ENCODE data around the gene ZNF23. TPM values are rescaled to one million over a fixed set of nuclear protein-coding genes. Genes with fewer than 3 reads are reported as not detected.

Gene ZNF23
- total and polyA plus RNA-seq, 3 donors from 2014 or later = 10.9 to 16.3 (median 14.5) TPM

DNA sequence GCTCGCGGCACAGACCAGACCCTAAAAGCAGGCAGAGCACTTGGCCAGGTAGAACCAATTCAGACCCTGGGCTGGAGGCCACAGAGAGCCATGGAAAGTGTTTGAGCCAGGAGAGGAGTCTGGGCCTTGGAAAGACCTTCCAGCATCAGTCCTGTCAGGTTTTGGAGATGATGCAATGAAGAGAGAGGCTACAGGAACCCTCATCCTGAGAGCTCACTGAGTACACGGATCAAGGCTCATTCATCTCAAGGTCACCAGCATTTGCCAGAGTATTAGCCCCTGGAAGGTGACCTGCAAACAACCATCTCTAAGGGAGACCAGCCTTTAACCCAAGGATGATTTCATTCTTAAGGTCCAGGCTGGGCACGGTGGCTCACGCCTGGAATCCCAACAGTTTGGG lies 48.0 kb downstream of the ZNF23 start:
- Histone ChIP-seq H3K27me3 (no peaks in the 10 kb centered on the region), H3K4me1 (no peaks in the 10 kb centered on the region), H3K4me3 (no peak overlapping the region), H3K9me3 (no peaks in the 10 kb centered on the region), H3K27ac (no peak overlapping the region), H3K36me3 (ENCODE audit: low read depth, missing control alignments) (no peaks in the 10 kb centered on the region)
- WGBS, 2 donors = 86 to 89% methylated on average over 5 of the region's 5 CpGs
- TF ChIP-seq, protein P1, sequence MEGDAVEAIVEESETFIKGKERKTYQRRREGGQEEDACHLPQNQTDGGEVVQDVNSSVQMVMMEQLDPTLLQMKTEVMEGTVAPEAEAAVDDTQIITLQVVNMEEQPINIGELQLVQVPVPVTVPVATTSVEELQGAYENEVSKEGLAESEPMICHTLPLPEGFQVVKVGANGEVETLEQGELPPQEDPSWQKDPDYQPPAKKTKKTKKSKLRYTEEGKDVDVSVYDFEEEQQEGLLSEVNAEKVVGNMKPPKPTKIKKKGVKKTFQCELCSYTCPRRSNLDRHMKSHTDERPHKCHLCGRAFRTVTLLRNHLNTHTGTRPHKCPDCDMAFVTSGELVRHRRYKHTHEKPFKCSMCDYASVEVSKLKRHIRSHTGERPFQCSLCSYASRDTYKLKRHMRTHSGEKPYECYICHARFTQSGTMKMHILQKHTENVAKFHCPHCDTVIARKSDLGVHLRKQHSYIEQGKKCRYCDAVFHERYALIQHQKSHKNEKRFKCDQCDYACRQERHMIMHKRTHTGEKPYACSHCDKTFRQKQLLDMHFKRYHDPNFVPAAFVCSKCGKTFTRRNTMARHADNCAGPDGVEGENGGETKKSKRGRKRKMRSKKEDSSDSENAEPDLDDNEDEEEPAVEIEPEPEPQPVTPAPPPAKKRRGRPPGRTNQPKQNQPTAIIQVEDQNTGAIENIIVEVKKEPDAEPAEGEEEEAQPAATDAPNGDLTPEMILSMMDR (IDR thresholded peaks at IDR 0.05) = no peak
- no peak for TF ChIP-seq POLR2A (IDR thresholded peaks at IDR 0.05)
- DNase-seq = no peak
- intact Hi-C loops (cut with DNase I; ENCODE audit: low total_unique reads) = loop anchor here (10.0 kb wide), 1 partner anchor 91 kb away; no protein-coding TSS in a partner anchor

DNA sequence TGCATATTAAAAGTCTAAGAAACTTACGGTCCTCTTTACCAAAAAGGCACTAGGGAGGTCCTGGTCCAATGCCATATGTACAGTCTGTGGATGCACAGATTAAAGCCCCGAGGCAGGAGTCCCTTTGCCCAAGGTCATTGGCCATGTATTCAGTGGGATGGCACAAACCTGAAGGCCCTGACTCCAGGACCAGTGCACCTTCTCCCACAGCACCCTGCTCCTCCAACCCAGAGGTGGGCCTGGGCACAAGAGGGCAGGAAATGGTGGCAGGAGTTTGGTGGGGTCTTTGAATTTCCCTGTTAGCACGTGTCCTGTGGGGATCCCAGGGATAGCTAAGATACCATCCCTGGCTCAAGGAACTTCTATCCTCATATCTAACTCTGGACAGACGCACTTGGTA lies 48.7 kb downstream of the ZNF23 start:
- TF ChIP-seq POLR2A (IDR thresholded peaks at IDR 0.05) = no peak
- TF ChIP-seq, protein P1 (IDR thresholded peaks at IDR 0.05) = no peak

DNA sequence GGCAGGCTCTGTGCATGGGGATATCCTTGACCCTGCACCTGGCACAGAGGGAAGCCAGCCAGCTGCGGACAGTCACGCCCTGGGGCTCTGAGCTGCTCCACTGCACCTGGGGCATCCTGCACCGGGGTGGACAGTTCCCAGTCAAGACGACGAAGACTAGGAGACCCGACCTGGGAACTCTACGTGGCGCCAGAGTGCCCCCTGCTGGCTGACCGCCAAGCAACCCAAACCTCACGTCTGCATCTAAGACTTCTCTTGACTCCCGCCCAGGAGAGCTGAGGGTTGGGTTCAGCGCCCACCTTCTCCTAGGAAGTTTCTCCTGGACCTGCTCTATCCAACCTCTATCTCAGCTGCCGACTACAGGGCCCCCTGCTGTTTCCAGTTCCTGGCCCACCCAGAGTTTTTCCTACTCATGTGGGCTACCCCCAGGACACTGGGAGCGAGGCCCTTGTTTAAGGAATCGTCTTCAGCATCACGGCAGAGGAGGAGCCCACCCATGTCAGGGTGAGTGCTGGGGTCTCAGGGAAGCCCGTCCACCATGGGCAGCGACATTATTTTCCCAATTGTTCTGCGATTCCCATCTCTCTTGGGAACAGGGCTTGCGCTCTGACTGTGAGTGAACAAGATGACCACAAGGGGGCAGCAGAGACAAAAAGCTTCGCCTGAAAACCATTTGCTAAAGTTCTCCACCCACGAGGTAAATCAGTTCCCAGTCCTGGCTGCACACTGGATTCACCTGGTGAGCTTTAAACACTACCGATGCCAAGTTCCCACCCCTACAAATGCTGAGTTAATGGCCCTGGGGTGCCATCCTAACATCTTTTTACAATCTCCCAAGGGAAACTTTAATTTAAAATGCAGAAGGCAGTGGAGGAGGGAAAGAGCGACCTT lies 49.5 kb downstream of the ZNF23 start:
- TF ChIP-seq, protein P1 (IDR thresholded peaks at IDR 0.05) = peak; percentile 77 to 92 (median 81)
- TF ChIP-seq POLR2A (IDR thresholded peaks at IDR 0.05) = no peak
- no peaks in the 10 kb centered on the region for H3K9me3 ChIP-seq
- no peak overlapping the region for H3K27ac ChIP-seq
- H3K27me3 ChIP-seq = no peaks in the 10 kb centered on the region
- no peaks in the 10 kb centered on the region for H3K36me3 ChIP-seq (ENCODE audit: low read depth, missing control alignments)
- H3K4me1 ChIP-seq = peaks cover 5% of the 10 kb centered on the region
- 8 to 10% methylated on average over 17 to 24 of the region's 24 CpGs for WGBS, 2 donors
- peak overlapping the region in 1 of 2 donors; percentile 15 for H3K4me3 ChIP-seq
- peak; percentile 80 for DNase-seq
- intact Hi-C loops (cut with DNase I; ENCODE audit: low total_unique reads) = loop anchor here (10.0 kb wide), 1 partner anchor 92 kb away; no protein-coding TSS in a partner anchor

More for the DNA sequence above, 48.7 kb downstream of the ZNF23 start:
- H3K36me3 ChIP-seq (ENCODE audit: low read depth, missing control alignments) = no peaks in the 10 kb centered on the region
- peaks cover 4% of the 10 kb centered on the region for H3K4me1 ChIP-seq
- no peaks in the 10 kb centered on the region for H3K9me3 ChIP-seq
- 43 to 56% methylated on average over 4 of the region's 4 CpGs for WGBS, 2 donors
- no peaks in the 10 kb centered on the region for H3K27me3 ChIP-seq
- intact Hi-C loops (cut with DNase I; ENCODE audit: low total_unique reads) = loop anchor here (10.0 kb wide), 1 partner anchor 91 kb away; no protein-coding TSS in a partner anchor
- no peak overlapping the region for H3K27ac ChIP-seq
- H3K4me3 ChIP-seq = no peak overlapping the region
- no peak for DNase-seq

DNA sequence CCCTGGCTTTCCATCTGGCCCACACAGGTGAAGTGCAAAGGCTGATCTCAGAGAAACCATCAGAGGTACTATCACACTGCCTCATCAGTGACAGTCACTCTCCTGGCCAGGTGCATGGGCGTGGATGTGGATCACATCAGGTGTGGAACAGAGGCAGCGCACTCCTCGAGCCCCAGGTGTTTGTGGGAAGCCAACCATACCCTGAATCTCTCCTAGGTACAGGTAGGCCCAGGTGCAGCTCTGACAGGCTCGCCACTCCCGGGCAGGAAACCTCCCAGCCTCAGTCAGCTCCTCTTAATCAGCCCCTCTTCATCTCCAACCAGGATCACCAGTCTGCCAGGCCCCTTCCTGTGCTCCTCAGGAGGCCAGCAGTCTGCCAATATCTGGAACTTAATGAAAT lies 51.9 kb downstream of the ZNF23 start:
- no peaks in the 10 kb centered on the region for H3K36me3 ChIP-seq (ENCODE audit: low read depth, missing control alignments)
- WGBS, 2 donors = 72 to 96% methylated on average over 2 to 5 of the region's 5 CpGs
- H3K27me3 ChIP-seq = no peaks in the 10 kb centered on the region
- H3K4me1 ChIP-seq = peaks cover 5% of the 10 kb centered on the region
- H3K27ac ChIP-seq = no peak overlapping the region
- no peak for TF ChIP-seq POLR2A (IDR thresholded peaks at IDR 0.05)
- TF ChIP-seq, protein P1 (IDR thresholded peaks at IDR 0.05) = no peak
- no peak for DNase-seq
- intact Hi-C loops (cut with DNase I; ENCODE audit: low total_unique reads) = loop anchor here (10.0 kb wide), 1 partner anchor 95 kb away; no protein-coding TSS in a partner anchor
- H3K9me3 ChIP-seq = no peaks in the 10 kb centered on the region
- no peak overlapping the region for H3K4me3 ChIP-seq

Measured in testis (tissue), 3 donors.